Colonic mucosa (tissue), 4 donors: ENCODE measurements around the gene FREM1. TPM values are rescaled to one million over a fixed set of nuclear protein-coding genes. Genes with fewer than 3 reads are reported as not detected.

Experiments
- DNase-seq: peaks from one replicate; pipeline ENCODE4 v3.0.0-alpha.2; 2020
- H3K27ac ChIP-seq: fragments of 200-600 bp; one replicate; pipeline ENCODE4 v1.8.0; 2021
- H3K27me3 ChIP-seq: fragments of 200-600 bp; one replicate; pipeline ENCODE4 v1.8.0; 2021
- H3K36me3 ChIP-seq: fragments of 200-600 bp; one replicate; pipeline ENCODE4 v1.8.0; 2021
- H3K4me1 ChIP-seq: fragments of 200-600 bp; one replicate; pipeline ENCODE4 v1.8.0; 2021; ENCODE audit warnings: mild to moderate bottlenecking
- H3K4me3 ChIP-seq: fragments of 200-600 bp; one replicate; pipeline ENCODE4 v1.8.0; 2021
- H3K9ac ChIP-seq, 2 donors: one replicate each; pipeline ENCODE4 v1.7.0; 2013; ENCODE audit warnings: control low read depth in 2 of 2, low read depth in 2 of 2, low read length in 2 of 2
- H3K9me3 ChIP-seq: fragments of 200-600 bp; one replicate; pipeline ENCODE4 v1.8.0; 2021
- CTCF ChIP-seq: fragments of 200-600 bp; IDR thresholded peaks from one replicate; pipeline ENCODE4 v1.8.0; 2022; ENCODE audit warnings: antibody characterized with exemption, mild to moderate bottlenecking
- intact Hi-C: fragments of 100-400 bp; cut with DNase I; formaldehyde crosslinking; loops from one replicate; pipeline ENCODE4 v1.14.1; 2022
- total RNA-seq, 2 donors: library from RNA; stranded (reverse); fragmentation: NEBNext Ultra II Directional in 1 of 2; extraction: Animal tissue kit (Norgen Biotek cat#: 25700) in 1 of 2; gene quantifications; one replicate each; pipeline ENCODE4 v1.2.1, GENCODE V29; 2021
- donor health status: healthy.
- donor health status: DM: no; HTN: no; CAD: no.
- donor health status: DM: no; HTN: no; CAD: no.

Gene FREM1
- 1 to 10 TPM; 1.1 to 1.5 TPM for total RNA-seq

- H3K9ac ChIP-seq = peak within 1 kb of the TSS; percentile 5 to 55
- H3K27ac ChIP-seq = no peak within 1 kb of the TSS
- H3K4me1 ChIP-seq = peaks cover 6% of the 10 kb centered on the region
- TF ChIP-seq CTCF = no peak
- intact Hi-C loops = no loop called here
- no peaks in the 10 kb centered on the region for H3K36me3 ChIP-seq
- peak; percentile 47 for DNase-seq
- no peaks in the 10 kb centered on the region for H3K9me3 ChIP-seq
- no peaks in the 10 kb centered on the region for H3K27me3 ChIP-seq
- H3K4me3 ChIP-seq = no peak within 1 kb of the TSS
Observed at GRCh38 chr9:14909961-14910805, at the start of gene FREM1. FREM1 (minus strand) TSS chr9:14910428; CDS start chr9:14868977, 41,451 bp downstream.

- intact Hi-C loops = no loop called here
- Histone ChIP-seq H3K27me3 (no peaks in the 10 kb centered on the region), H3K36me3 (no peaks in the 10 kb centered on the region), H3K4me3 (no peak overlapping the region), H3K27ac (no peak overlapping the region), H3K9ac (no peak overlapping the region), H3K9me3 (no peaks in the 10 kb centered on the region), H3K4me1 (no peaks in the 10 kb centered on the region)
- no peak for TF ChIP-seq CTCF
- no peak for DNase-seq
Observed at GRCh38 chr9:14958989-14959388, 48.8 kb upstream of the FREM1 start.

- H3K36me3 ChIP-seq = no peaks in the 10 kb centered on the region
- no peaks in the 10 kb centered on the region for H3K4me1 ChIP-seq
- H3K9me3 ChIP-seq = no peaks in the 10 kb centered on the region
- H3K4me3 ChIP-seq = no peak overlapping the region
- no peak overlapping the region for H3K9ac ChIP-seq
- intact Hi-C loops = no loop called here
- H3K27ac ChIP-seq = no peak overlapping the region
- no peak for TF ChIP-seq CTCF
- DNase-seq = no peak
- H3K27me3 ChIP-seq = no peaks in the 10 kb centered on the region
Observed at GRCh38 chr9:14957109-14957508, 46.9 kb upstream of the FREM1 start.

GRCh38 chr9:14956208-14956607 lies 46.0 kb upstream of the FREM1 start:
- intact Hi-C loops = no loop called here
- no peak for DNase-seq
- no peak for TF ChIP-seq CTCF
- no peak overlapping the region for H3K27ac ChIP-seq
- H3K9me3 ChIP-seq = no peaks in the 10 kb centered on the region
- H3K4me1 ChIP-seq = no peaks in the 10 kb centered on the region
- no peaks in the 10 kb centered on the region for H3K36me3 ChIP-seq
- no peak overlapping the region for H3K9ac ChIP-seq
- H3K4me3 ChIP-seq = no peak overlapping the region
- H3K27me3 ChIP-seq = no peaks in the 10 kb centered on the region

GRCh38 chr9:14945351-14945750 lies 35.1 kb upstream of the FREM1 start:
- DNase-seq = no peak
- Histone ChIP-seq H3K4me3 (no peak overlapping the region), H3K4me1 (no peaks in the 10 kb centered on the region), H3K27me3 (no peaks in the 10 kb centered on the region), H3K9me3 (no peaks in the 10 kb centered on the region), H3K9ac (no peak overlapping the region), H3K36me3 (no peaks in the 10 kb centered on the region), H3K27ac (no peak overlapping the region)
- TF ChIP-seq CTCF = no peak
- intact Hi-C loops = no loop called here
